ENCODE results near the gene DMPK. TPM values are rescaled to one million over a fixed set of nuclear protein-coding genes. Genes with fewer than 3 reads are reported as not detected.

Gene DMPK
- polyA plus RNA-seq, 1 of the 3 experiments (the other 2 are of a cell fraction): 92.2 TPM

DNA sequence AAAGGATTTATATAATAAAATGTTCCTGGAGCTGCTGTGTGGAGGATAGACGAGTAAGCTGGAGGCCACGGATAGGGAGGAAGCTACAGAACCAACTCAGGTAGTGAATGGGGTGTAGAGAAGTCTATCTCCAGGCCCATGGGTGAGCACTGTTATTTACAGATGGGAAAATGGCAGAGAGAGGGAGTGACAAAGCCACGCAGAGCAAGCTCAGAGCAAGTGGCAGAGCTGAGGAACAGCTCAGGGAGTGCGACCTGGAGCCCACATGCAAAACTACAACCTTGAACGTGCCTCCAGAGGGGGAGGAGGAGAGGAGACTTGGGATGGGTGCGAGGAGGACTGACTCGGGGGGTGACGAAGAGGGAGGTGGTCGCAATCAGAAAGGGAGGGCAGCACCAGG is 46.2 kb upstream of the DMPK start:
- H2AFZ ChIP-seq (ENCODE audit: low read depth): no peak overlapping the region
- peaks cover 0 to 17% of the 10 kb centered on the region in 2 experiments; a peak in 1 of 4 replicates for H3K4me1 ChIP-seq (ENCODE audit: control insufficient read depth in 1 of 2, insufficient read depth in 2 of 2, low read depth in 1 of 2, low read length in 1 of 2)
- no peaks in the 10 kb centered on the region for H3K9me2 ChIP-seq
- no peak overlapping the region for H3K9ac ChIP-seq
- no peaks in the 10 kb centered on the region for H3K9me3 ChIP-seq
- H3K27me3 ChIP-seq (ENCODE audit: insufficient read depth): no peaks in the 10 kb centered on the region
- peaks cover 23 to 81% of the 10 kb centered on the region in 2 experiments for H3K36me3 ChIP-seq (replicated peaks in 1 of 2; ENCODE audit: control insufficient read depth in 1 of 2, insufficient read depth in 2 of 2, low read length in 1 of 2)
- TF ChIP-seq FOXJ3 (CRISPR knock-in tag; IDR thresholded peaks at IDR 0.05): no peak
- no peak for TF ChIP-seq SIN3A (IDR thresholded peaks at IDR 0.05; ENCODE audit: borderline replicate concordance, low read depth, low read length)
- no peak for TF ChIP-seq CHD2 (IDR thresholded peaks at IDR 0.05; ENCODE audit: low read length, partially characterized antibody)
- TF ChIP-seq USF2 (IDR thresholded peaks at IDR 0.05; ENCODE audit: borderline replicate concordance, low read depth, low read length): no peak
- TF ChIP-seq ELF1 (IDR thresholded peaks at IDR 0.05): no peak
- no peak for TF ChIP-seq RCOR1 (IDR thresholded peaks at IDR 0.05; ENCODE audit: low read length)
- no peak for TF ChIP-seq NRF1 (IDR thresholded peaks at IDR 0.05; ENCODE audit: low read depth, low read length)
- TF ChIP-seq, protein P1, sequence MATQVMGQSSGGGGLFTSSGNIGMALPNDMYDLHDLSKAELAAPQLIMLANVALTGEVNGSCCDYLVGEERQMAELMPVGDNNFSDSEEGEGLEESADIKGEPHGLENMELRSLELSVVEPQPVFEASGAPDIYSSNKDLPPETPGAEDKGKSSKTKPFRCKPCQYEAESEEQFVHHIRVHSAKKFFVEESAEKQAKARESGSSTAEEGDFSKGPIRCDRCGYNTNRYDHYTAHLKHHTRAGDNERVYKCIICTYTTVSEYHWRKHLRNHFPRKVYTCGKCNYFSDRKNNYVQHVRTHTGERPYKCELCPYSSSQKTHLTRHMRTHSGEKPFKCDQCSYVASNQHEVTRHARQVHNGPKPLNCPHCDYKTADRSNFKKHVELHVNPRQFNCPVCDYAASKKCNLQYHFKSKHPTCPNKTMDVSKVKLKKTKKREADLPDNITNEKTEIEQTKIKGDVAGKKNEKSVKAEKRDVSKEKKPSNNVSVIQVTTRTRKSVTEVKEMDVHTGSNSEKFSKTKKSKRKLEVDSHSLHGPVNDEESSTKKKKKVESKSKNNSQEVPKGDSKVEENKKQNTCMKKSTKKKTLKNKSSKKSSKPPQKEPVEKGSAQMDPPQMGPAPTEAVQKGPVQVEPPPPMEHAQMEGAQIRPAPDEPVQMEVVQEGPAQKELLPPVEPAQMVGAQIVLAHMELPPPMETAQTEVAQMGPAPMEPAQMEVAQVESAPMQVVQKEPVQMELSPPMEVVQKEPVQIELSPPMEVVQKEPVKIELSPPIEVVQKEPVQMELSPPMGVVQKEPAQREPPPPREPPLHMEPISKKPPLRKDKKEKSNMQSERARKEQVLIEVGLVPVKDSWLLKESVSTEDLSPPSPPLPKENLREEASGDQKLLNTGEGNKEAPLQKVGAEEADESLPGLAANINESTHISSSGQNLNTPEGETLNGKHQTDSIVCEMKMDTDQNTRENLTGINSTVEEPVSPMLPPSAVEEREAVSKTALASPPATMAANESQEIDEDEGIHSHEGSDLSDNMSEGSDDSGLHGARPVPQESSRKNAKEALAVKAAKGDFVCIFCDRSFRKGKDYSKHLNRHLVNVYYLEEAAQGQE (IDR thresholded peaks at IDR 0.05; ENCODE audit: low read depth, low read length): no peak
- H3K27ac ChIP-seq (ENCODE audit: low read depth in 2 of 2, low read length in 1 of 2): no peak overlapping the region
- CTCF ChIA-PET: interaction anchor here (0.6 to 10.9 kb wide), 6 partner anchors 8 to 302 kb away, joined by 3 to 137 read pairs (median 4); partner anchors contain the start of genes FOXA3 and RSPH6A
- no peaks in the 10 kb centered on the region for H3F3A ChIP-seq (replicated peaks; ENCODE audit: insufficient read depth)
- no peak overlapping the region for H3K4me2 ChIP-seq
- 95% methylated on average over 9 of the region's 9 CpGs for WGBS (ENCODE audit: low lambda C conversion rate)
- POLR2A ChIA-PET: no interaction called here
- no peaks in the 10 kb centered on the region for H4K20me1 ChIP-seq (ENCODE audit: insufficient read depth)
- H3K79me2 ChIP-seq (ENCODE audit: insufficient read depth): no peaks in the 10 kb centered on the region
- no peak overlapping the region for H3K4me3 ChIP-seq (ENCODE audit: low read depth in 2 of 2, low read length in 1 of 2)
- no peak for DNase-seq

DNA sequence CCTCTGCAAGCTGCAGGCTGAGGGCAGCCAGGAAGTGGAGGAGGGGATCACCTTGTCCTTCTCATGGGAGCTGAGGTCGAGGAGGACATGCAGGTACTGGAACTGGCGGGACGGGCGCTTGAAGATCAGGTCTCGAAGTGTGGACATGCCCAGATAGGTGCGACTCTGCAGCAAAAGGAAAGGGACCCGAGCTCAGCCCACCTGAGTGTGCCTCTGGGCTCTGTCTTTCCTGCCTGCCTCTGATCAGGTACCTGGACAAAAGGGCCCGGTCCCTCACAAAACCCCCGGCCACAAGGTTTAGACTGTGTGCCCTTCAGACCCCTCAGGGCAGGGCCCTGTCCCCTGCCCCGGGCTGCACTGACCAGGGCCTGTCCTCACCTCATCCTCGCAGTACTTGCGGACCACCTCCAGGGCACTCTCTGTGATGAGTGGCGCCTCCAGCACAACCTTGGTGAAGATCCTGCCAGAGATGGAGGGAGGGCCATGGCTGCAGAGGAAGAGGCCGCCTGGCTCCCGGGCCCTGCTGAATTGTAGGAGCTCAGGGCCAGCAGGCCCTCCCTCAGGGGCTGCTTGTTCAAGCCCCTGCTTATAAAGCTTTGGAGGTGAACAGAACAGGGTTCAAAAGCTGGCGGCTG is 45.3 kb upstream of the DMPK start:
- H3K4me3 ChIP-seq (ENCODE audit: low read depth in 2 of 2, low read length in 1 of 2): no peak overlapping the region
- no peaks in the 10 kb centered on the region for H3K9me2 ChIP-seq
- no peak overlapping the region for H2AFZ ChIP-seq (ENCODE audit: low read depth)
- no peaks in the 10 kb centered on the region for H3F3A ChIP-seq (replicated peaks; ENCODE audit: insufficient read depth)
- DNase-seq: no peak
- no peak overlapping the region for H3K4me2 ChIP-seq
- WGBS (ENCODE audit: low lambda C conversion rate): 93% methylated on average over 12 of the region's 16 CpGs
- no peaks in the 10 kb centered on the region for H3K27me3 ChIP-seq (ENCODE audit: insufficient read depth)
- H3K27ac ChIP-seq (ENCODE audit: low read depth in 2 of 2, low read length in 1 of 2): peak overlapping the region in 1 of 2 experiments; percentile 60; a peak in 1 of 4 replicates
- H3K4me1 ChIP-seq (ENCODE audit: control insufficient read depth in 1 of 2, insufficient read depth in 2 of 2, low read depth in 1 of 2, low read length in 1 of 2): peaks cover 0 to 17% of the 10 kb centered on the region in 2 experiments; a peak in 1 of 4 replicates
- H3K9ac ChIP-seq: no peak overlapping the region
- H4K20me1 ChIP-seq (ENCODE audit: insufficient read depth): no peaks in the 10 kb centered on the region
- H3K9me3 ChIP-seq: no peaks in the 10 kb centered on the region
- POLR2A ChIA-PET: no interaction called here
- no peaks in the 10 kb centered on the region for H3K79me2 ChIP-seq (ENCODE audit: insufficient read depth)
- peaks cover 14 to 87% of the 10 kb centered on the region in 2 experiments for H3K36me3 ChIP-seq (replicated peaks in 1 of 2; ENCODE audit: control insufficient read depth in 1 of 2, insufficient read depth in 2 of 2, low read length in 1 of 2)
- CTCF ChIA-PET: interaction anchor here (1.1 to 10.9 kb wide), 8 partner anchors 12 to 84 kb away, joined by 3 to 137 read pairs (median 4); partner anchors contain the start of genes FOXA3 and RSPH6A
- TF ChIP-seq USF2 (IDR thresholded peaks at IDR 0.05; ENCODE audit: borderline replicate concordance, low read depth, low read length) (no peak), EP300 (IDR thresholded peaks at IDR 0.05; ENCODE audit: borderline replicate concordance in 1 of 2, low read depth in 1 of 2, low read length in 1 of 2) (no peak), CTCF (IDR thresholded peaks at IDR 0.05) (no peak), FOXM1 (IDR thresholded peaks at IDR 0.05; ENCODE audit: low read depth) (no peak), SMC3 (IDR thresholded peaks at IDR 0.05; ENCODE audit: low read depth, low read length) (no peak)
- TF ChIP-seq, protein P2, sequence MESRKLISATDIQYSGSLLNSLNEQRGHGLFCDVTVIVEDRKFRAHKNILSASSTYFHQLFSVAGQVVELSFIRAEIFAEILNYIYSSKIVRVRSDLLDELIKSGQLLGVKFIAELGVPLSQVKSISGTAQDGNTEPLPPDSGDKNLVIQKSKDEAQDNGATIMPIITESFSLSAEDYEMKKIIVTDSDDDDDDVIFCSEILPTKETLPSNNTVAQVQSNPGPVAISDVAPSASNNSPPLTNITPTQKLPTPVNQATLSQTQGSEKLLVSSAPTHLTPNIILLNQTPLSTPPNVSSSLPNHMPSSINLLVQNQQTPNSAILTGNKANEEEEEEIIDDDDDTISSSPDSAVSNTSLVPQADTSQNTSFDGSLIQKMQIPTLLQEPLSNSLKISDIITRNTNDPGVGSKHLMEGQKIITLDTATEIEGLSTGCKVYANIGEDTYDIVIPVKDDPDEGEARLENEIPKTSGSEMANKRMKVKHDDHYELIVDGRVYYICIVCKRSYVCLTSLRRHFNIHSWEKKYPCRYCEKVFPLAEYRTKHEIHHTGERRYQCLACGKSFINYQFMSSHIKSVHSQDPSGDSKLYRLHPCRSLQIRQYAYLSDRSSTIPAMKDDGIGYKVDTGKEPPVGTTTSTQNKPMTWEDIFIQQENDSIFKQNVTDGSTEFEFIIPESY (IDR thresholded peaks at IDR 0.05; ENCODE audit: borderline replicate concordance, low read depth): no peak
